ENCODE results near the gene FMN2.

FMN2 gene

DNA sequence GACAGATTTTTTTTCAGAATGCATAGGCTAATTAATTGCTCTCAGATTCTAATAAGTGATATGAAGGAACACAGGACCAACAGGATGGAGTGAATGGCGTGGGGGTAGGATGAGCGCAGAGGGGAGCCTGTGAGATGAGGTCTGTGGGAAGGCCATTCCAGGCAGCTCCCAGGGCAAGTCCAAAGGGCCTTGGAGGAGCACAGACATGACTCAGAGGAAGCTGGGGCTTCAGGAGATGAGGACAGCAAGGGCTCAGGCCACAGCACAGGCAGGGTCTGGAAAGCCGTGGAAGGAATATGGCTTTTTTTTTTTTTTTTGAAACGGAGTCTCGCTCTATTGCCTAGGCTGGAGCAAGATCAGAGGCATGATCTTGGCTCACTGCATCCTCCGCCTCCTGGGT is 35.1 kb downstream of the FMN2 start:
- DNase-seq (ENCODE audit: low read depth in 2 of 2) = no peak
- no peak overlapping the region for H3K4me3 ChIP-seq (replicated peaks in 1 of 2; ENCODE audit: low read depth in 2 of 2, low read length in 2 of 2)
- TF ChIP-seq CTCF (IDR thresholded peaks at IDR 0.05; ENCODE audit: low read depth, low read length) = no peak

DNA sequence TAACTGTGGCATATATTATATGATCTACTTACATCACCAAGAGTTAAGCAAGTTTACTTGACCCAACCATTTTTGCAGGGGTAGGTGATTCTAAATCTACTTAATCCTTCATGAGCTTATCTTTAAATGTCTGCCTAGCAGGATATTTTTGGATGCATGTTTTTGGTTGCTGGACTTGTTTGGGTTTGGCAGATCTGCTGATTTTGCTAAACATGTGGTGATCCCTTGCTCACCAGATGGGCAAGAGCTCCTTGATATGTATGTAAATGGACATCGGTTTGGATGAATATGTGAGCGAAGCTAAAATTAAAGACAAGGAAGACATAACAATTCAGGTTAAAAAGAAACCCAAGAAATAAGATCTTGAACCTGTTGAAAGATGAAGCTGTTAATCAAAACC is 36.7 kb downstream of the FMN2 start:
- no peak overlapping the region for H3K4me3 ChIP-seq (replicated peaks in 1 of 2; ENCODE audit: low read depth in 2 of 2, low read length in 2 of 2)
- no peak for DNase-seq (ENCODE audit: low read depth in 2 of 2)
- TF ChIP-seq CTCF (IDR thresholded peaks at IDR 0.05; ENCODE audit: low read depth, low read length) = no peak

DNA sequence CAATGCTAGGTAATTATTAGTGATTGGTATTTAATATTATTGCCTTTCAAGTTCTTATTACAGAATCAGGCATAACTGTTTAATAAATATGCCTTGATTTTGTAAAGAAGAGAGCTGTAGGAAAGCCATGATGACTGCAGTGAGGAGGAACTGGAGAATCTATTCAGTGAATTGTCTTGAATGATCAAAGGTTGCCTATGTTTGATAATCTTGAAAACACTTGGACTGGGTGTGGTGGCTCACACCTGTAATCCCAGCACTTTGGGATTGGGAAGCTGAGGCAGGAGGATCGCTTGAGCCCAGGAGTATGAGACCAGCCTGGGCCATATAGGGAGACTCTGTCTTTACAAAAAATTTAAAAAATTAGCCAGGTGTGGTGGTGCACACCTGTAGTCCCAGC is 42.4 kb downstream of the FMN2 start:
- DNase-seq (ENCODE audit: low read depth in 2 of 2) = no peak
- no peak overlapping the region for H3K4me3 ChIP-seq (replicated peaks in 1 of 2; ENCODE audit: low read depth in 2 of 2, low read length in 2 of 2)
- no peak for TF ChIP-seq CTCF (IDR thresholded peaks at IDR 0.05; ENCODE audit: low read depth, low read length)

DNA sequence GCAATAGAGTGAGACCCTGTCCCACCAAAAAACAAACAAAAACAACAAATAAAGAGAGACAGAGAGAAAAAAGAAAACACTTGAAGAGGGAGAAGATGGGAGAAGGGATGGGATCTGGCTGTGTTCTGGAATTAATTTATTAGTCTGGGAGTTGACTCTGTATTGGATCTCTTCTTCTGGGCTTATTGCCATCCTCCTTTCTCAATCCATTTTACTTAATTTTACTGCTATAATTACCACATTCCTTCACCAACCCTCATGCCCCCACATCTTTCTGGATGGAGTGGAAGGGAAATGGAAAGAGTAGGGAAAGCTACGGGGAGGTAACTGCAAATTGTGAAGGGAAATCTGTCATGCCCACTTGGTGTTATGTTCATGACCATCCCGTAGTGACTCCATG is 42.9 kb downstream of the FMN2 start:
- H3K4me3 ChIP-seq (replicated peaks in 1 of 2; ENCODE audit: low read depth in 2 of 2, low read length in 2 of 2) = no peak overlapping the region
- DNase-seq (ENCODE audit: low read depth in 2 of 2) = no peak
- TF ChIP-seq CTCF (IDR thresholded peaks at IDR 0.05; ENCODE audit: low read depth, low read length) = no peak

DNA sequence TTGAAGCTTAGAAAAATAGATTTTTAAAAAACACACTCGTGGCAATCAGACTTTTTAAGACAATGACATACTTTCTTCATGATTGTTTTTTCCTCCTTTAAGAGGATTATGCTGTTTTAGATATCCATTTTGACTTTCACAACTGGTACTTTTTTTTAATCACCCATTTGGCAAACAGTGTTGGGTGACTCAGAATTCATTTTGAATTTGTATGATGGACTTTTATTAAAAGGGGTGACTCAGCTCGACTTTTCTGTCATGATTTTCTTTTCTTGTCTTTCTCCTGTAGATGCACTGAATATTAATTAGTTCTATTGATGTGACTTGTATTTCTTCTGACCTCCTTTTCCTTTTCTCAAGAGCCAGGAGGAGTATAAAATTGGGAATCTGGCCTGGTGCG is 44.7 kb downstream of the FMN2 start:
- no peak for DNase-seq (ENCODE audit: low read depth in 2 of 2)
- TF ChIP-seq CTCF (IDR thresholded peaks at IDR 0.05; ENCODE audit: low read depth, low read length) = no peak
- H3K4me3 ChIP-seq (replicated peaks in 1 of 2; ENCODE audit: low read depth in 2 of 2, low read length in 2 of 2) = no peak overlapping the region

GRCh38 chr1:240138867-240139266 is 47.2 kb downstream of the FMN2 start:
- H3K4me3 ChIP-seq (replicated peaks in 1 of 2; ENCODE audit: low read depth in 2 of 2, low read length in 2 of 2) = no peak overlapping the region
- TF ChIP-seq CTCF (IDR thresholded peaks at IDR 0.05; ENCODE audit: low read depth, low read length) = no peak
- DNase-seq (ENCODE audit: low read depth in 2 of 2) = no peak

DNA sequence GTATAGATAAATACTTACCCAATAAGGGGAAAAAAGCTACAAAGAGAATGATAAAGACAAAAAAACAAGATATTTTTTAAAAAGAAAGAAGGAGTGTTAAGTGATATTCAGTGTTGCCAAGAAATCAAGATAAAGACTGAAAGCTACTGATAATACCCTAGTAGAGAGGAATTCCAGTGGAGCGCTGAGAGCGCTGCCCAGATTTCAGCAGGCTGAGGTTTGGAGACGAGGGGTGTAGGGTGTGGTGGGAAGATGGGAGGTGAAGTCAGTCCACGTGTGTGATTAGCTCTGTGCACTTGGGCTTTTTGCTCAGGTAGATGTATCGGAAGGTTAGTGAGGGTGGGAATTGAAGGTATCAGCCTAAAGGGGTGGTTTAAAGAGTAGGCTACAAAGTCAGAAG is 47.8 kb downstream of the FMN2 start:
- DNase-seq (ENCODE audit: low read depth in 2 of 2) = no peak
- no peak overlapping the region for H3K4me3 ChIP-seq (replicated peaks in 1 of 2; ENCODE audit: low read depth in 2 of 2, low read length in 2 of 2)
- TF ChIP-seq CTCF (IDR thresholded peaks at IDR 0.05; ENCODE audit: low read depth, low read length) = no peak

Measured in cardiac fibroblast (primary cell).